ENCODE data around the gene DPH6.
"Not testable (repeated sequence)": the region's sequence is repeated elsewhere in the genome, so short reads cannot be mapped to it uniquely, and the experiment has no call there.

The DPH6 gene

DNA sequence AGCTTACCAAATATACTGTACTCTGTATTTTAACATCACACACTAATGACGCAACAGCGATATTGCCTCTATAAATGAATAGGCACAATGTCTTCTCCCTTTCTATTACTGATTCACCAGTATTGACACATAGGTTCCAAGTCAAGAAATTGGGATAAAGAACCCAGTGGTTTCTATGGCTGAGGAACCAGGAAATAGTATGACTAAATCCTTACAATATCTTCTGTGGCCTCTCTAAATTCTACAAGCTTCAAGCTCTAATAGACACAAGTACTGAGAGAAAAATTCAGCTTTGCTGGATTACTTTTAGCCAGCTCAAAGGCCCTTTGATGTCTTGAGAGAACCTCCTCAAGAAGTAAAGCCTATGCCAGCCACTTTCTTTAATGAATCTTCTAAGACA is 162.5 kb downstream of the DPH6 start:
- DNase-seq: no peak
- intact Hi-C loops (cut with DNase I): no loop called here

DNA sequence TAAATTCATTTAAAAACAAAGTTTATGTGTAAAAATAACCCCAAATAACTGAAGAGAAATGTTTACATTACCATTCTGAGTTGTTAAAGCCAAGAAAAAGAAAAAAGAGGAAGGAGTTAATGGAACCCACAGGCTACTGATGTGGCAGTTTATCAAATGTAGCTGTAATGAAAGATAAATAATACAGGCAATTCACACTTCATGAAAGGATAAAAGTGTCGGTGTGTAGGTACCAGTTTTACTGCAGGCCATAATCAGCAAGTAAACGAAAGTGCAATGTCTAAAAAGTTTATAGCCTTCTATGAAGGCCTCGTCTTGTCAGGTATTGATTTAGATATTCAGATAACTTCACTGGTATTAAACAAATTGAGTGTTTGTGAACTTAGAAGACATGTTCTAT is 164.6 kb downstream of the DPH6 start:
- no peak for DNase-seq
- intact Hi-C loops (cut with DNase I): no loop called here

DNA sequence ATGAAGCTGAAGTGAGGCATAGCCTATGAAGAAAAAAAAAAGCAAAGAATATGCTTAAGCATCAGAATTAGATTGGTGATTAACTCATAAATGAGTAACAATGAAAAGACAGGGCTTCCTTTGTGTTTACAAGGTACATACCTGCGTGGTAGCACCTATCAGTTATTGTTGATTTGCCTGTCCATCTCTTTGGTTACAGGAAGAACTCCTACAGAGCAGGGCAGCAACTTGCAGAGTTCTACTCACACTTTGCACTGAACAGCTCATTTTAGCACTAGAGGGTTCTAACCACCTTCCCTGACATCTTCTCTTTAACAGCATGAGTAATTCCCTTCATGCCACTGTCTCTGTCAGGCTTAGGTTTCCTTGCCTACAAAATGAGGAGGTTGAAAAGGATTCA is 166.0 kb downstream of the DPH6 start:
- DNase-seq: peak in 4 of 42 donors; percentile 1 to 44 (median 6)
- intact Hi-C loops (cut with DNase I): no loop called here

DNA sequence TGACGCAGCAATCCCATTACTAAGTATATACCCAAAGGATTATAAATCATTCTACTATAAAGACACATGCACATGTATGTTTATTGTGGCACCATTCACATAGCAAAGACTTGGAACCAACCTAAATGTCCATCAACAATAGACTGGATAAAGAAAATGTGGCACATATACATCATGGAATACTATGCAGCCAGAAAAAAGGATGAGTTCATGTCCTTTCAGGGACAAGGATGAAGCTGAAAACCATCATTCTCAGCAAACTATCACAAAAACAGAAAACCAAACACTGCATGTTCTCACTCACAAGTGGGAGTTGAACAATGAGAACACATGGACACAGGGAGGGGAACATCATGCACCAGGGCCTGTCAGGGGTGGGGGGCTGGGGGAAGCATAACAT is 167.5 kb downstream of the DPH6 start:
- DNase-seq; intact Hi-C loops (cut with DNase I): not testable (repeated sequence)

DNA sequence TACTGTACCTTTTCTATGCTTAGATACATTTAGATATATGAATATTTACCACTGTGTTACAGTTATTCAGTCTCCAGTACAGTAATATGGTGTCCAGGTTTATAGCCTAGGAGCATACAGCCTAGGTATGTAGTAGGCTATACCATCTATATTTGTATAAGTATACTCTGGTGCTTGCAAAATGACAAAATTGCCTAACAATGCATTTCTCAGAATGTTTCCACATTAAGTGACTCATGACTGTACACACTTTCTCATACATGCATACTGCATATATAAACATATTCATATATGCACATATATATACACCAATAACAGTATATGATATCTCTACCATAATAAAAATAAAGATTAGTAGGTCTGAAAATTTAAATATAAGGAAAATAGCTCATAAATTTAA is 169.3 kb downstream of the DPH6 start:
- intact Hi-C loops (cut with DNase I): no loop called here
- no peak for DNase-seq

DNA sequence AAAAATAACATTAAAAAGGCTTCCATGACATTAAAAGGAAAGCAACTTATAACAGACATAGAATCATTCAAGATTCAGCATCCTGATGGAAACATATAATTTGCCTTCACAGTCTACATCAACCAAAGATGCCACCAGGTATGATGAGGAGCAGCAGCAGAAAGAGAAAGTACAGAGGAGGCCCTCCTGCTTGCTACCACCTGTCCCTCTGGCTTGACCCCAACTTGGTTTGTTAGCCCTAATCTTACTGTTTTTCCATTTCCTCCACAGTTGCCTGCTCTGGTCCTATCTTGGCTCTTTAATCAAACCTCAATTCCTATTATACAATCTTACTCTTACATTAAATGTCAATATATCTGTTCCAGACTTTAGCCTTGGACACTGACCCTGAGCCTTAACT is 171.3 kb downstream of the DPH6 start:
- intact Hi-C loops (cut with DNase I): no loop called here
- no peak for DNase-seq

DNA sequence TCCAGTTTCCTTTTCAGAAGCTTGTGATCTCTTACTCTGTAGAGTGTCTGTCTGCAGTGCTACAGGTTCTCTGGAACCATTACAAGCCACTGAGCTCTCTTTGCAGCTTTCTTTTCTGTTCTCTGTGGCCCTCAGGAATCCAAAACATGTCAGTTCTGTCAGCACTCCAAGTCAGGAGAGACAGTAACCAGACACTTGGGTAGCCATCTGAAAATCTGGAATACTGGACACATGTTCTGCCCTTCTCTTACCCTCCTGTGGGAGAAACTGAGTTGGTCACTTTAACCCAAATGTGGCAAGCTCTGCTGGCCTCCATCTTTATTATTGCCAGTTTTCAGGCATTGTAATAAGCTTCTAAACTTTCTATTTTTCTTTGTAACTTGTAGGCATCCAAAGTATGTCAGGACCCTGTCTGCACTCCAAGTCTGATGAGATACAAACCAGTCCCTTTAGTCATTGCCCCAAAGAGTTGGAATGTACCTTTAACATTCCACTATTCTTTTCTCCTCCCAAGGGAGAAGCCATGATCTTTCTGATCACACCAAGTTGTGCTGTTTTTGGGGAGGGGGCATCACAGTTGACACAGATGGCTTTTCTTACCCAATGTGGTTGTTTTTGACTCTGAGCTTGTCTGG is 183.7 kb downstream of the DPH6 start:
- intact Hi-C loops (cut with DNase I): no loop called here
- DNase-seq: no peak

DNA sequence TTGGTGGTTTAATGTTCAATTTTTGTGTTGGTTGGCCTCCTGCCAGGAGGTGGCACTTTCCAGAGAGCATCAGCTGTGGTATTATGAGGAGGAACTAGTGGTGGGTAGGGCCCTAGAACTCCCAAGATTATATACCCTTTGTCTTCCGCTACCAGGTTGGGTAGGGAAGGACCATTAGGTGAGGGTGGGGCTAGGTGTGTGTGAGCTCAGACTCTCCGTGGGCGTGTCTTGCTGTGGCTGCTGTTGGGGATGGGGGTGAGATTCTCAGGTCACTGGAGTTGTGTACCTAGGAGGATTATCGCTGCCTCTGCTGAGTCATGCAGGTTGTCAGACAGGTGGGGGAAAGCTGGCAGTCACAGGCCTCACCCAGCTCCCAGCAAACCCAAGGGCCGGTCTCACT is 187.1 kb downstream of the DPH6 start:
- intact Hi-C loops (cut with DNase I): no loop called here
- no peak for DNase-seq

DNA sequence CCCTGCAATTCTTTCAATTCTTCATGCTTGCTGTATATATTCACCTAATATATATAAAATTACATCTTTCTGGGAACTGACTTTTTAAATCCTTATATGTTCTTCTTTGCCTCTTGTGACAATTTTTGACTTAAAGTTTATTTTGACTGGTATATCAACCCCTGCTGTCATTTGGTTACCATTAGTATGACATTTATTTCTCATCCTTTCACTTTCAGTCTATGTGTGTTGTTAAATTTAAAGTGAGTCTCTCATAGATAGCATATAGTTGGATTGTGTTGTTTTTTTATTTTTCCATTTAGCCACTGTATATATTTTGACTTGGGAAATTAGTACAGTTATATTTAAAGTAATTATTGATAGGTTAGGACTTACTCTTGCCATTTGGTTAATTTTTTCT is 194.9 kb downstream of the DPH6 start:
- intact Hi-C loops (cut with DNase I): no loop called here
- no peak for DNase-seq

DNA sequence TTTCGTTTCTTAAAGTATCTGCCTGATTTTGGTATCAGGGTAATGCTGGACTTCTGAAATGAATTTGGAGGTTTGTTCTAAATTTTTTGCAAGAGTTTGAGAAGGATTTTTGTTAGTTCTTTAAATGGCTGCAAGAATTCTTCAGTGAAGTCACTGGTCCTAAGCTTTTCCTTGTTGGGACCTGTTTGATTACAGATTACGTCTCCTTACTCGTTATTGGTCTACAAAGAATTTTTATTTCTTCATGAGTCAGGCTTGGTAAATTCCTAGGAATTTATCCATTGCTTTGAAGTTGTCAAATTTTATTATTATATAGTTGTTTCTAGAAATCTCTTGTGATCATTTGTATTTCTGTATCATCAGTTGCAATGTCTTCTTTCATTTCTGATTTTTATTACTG is 196.0 kb downstream of the DPH6 start:
- intact Hi-C loops (cut with DNase I): no loop called here
- DNase-seq: no peak

DNA sequence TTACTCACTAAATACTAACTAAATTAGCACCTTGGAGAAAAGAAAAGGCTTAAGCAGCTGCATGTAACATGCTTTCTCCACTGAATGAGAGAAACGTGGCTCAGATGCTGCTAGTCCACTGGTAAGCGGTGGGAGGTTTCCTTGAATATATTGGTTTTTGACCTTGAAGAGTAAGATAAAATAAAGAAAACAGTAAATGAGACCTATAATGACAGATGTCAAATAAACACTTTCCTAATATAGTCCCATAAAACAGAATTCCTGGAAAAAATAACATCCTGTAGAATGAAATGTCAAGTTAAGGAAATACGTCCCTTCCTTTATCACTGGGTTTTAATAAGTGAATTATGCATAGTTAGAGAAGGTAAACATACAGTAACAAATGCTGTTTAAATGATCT is 215.0 kb downstream of the DPH6 start:
- intact Hi-C loops (cut with DNase I): no loop called here
- DNase-seq: no peak

DNA sequence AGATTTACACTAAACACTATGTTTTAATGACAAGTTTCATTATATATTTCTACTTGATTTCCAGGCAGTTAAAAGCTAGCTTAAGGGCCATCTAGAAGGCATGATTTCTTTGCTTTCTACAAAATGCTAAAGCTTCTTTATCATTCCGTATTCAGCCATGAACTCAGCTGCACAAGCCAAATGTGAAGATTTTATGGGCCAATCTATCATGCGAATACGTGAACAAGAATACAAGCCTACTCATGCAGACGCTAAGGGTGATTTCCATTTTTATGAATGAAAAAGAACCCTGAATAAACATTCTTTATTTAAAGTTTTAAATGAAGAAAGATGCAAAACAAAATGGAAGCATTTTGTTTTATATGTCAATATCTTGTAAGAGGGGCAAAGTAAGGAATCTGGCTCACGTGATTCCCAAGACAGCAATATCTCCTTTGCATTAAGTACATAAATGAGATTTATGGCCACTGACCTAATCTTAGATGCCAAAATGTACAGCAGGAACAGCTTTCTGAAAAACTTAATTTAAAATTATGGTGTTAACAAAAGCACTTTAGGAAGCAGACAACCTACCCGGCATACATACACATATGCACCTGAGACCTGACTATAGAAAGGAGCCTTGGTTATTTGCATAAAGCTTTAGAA is 215.8 kb downstream of the DPH6 start:
- DNase-seq: no peak
- intact Hi-C loops (cut with DNase I): no loop called here

DNA sequence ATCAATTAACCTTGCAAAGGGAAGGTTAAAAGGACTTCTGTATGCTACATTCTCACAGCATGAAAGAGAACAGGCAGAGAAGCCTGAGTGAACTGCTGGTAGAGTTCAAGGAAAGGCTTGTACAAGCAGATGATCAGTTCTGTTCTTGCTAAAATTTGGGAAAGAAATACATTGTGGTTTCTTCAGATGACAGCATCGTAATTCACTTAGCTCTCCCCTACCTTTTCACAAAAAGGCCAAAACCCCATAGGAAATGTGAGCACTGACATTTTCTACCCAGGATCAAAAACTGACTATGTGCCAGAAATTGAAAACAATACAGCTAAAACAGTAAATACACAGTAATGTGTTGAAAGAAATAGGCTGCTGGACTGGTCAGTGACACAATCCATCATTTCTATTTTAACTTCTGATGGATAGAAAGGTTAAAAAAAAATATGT is 216.4 kb downstream of the DPH6 start:
- intact Hi-C loops (cut with DNase I): no loop called here
- no peak for DNase-seq

DNA sequence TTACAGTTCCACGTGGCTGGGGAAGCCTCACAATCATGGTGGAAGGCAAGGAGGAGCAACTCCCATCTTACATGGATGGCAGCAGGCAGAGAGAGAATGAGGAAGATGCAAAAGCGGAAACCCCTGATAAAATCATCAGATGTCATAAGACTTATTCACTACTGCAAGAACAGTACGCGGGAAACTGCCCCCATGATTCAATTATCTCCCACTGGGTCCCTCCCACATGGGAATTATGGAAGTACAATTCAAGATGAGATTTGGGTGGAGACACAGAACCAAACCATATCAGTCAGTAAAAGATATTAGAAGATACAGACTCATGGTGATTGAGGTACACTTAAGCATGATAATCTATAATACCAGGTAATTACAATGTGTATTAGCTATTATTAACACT is 217.1 kb downstream of the DPH6 start:
- intact Hi-C loops (cut with DNase I); DNase-seq: not testable (repeated sequence)

DNA sequence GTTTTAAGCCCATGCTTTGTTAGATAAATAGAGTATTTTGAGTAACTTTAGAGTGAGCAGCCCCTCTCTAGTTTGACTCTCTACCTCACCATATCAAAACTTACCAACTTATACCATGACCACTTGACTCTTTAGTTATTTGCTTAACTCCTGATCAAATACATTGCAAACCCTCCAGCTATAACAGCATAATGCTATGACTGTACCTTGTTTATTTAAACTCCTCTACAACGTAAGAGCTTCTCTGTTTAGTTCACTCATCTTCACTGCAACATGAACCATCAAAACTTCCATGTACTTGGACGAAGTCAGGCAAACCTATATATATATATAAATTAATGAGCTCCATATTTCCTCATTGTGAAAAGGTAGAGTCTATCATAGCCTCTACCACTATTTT is 218.2 kb downstream of the DPH6 start:
- intact Hi-C loops (cut with DNase I): no loop called here
- no peak for DNase-seq

DNA sequence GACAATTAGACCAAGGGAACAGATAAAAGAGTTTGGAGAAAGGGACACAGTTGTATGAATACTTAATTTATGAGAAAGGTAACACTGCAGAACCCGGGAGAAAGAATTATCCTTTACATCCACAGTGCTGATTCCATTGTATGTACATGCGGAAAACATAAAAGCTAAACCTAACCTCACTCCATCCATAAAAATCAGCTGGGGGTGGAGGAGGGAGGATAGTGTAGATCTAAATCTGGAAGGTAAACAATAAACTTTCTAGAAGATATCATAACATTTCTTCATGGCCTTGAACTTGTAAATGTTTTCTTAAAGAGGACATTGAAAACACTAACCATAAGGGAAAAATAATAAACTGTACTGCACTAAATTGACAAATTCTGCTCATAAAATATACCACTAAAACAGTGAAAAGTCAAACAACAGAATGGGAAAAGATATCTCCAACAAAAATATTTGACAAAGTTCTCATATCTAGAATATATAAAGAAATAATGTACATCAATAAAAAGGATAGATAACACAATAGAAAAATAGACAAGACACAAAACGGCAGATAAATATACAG is 220.5 kb downstream of the DPH6 start:
- no peak for DNase-seq
- intact Hi-C loops (cut with DNase I): no loop called here

DNA sequence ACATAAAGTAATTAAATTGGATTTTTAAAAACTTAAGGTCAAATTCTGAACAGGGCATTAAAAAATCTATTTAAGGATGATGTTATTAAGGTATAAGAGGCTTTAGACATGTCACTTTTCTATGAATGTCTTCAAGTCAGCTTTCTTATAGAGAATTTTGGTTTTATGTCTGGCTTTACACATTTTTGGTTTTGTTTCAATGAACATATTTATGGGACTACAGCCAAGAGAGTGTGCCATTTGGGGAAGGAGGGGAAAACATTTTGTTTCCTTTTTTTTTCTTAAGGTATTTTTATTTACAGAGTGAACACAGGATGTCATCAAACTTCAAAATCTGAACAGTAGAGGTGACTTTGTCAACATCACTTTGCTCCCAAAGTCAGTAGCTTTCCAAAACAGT is 222.8 kb downstream of the DPH6 start:
- intact Hi-C loops (cut with DNase I): no loop called here

DNA sequence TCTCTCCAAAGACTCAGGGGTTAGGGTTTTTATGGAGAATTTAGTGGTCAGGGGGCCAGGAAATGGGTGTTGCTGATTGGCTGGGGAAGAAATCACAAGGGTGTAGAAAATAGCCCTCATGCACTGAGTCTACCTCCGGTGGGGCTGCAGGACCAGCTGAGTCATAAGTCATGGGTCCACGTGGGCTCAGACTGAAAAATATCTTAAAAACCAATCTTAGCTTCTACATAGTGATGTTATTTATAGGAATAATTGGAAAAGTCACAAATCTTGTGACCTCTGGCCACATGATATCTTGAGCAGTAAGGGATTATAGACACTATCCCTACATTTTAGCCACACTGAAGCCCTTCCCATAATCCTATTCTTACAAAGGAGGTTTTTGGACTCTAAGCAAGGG is 224.0 kb downstream of the DPH6 start:
- no peak for DNase-seq
- intact Hi-C loops (cut with DNase I): no loop called here

More for the DNA sequence above, 222.8 kb downstream of the DPH6 start:
- DNase-seq: no peak

DNA sequence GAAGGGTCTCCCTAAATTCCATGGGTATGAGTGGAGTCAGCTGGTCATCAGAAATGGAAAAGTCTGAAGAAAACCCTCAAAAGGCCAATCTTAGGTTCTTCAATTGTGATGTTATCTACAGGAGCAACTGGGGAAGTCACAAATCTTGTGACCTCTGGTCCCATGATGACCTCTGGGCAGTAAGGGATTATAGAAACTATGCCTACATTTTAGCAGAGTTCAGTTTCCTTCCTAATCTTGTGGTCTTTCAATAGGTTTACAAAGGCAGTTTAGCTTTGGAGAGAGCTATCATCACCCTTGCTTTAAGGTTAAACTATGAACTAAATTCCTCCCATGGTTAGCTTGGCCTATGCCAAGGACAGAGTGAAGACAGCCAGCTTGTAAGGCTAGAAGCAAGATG is 225.1 kb downstream of the DPH6 start:
- no peak for DNase-seq
- intact Hi-C loops (cut with DNase I): no loop called here
